WI38 (cell line): ENCODE data around the gene LHFPL6.

Source experiments
- H3K4me3 ChIP-seq: 2 replicates; pipeline ENCODE4 v1.5.1; 2011; ENCODE audit warnings: low read depth, mild to moderate bottlenecking, control low read depth, low read length
- TF ChIP-seq, protein P1 (sequence below): IDR thresholded peaks from 2 replicates; pipeline ENCODE4 v1.5.1; 2012; ENCODE audit warnings: low read depth, mild to moderate bottlenecking, control low read depth, low read length

The LHFPL6 gene

DNA sequence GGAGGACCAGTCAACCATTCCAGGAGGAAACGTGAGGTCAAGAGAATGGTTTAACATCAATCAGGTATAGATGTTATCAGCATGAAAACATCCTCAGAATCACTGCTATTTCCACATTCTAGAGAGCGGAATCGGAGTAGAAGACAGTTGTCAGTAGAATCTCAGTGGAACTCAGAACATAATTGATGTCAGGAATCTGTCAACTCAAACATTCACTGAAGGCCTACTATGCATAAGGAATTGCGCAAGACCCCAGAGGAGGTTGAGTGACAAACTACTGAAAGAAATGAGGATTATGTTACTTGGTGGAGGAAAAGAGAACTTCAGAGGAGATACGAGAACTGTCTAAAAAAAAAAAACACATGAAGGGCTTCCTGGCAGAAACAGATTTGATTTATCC, 97.8 kb downstream of the LHFPL6 start:
- no peak overlapping the region for H3K4me3 ChIP-seq
- TF ChIP-seq, protein P1, sequence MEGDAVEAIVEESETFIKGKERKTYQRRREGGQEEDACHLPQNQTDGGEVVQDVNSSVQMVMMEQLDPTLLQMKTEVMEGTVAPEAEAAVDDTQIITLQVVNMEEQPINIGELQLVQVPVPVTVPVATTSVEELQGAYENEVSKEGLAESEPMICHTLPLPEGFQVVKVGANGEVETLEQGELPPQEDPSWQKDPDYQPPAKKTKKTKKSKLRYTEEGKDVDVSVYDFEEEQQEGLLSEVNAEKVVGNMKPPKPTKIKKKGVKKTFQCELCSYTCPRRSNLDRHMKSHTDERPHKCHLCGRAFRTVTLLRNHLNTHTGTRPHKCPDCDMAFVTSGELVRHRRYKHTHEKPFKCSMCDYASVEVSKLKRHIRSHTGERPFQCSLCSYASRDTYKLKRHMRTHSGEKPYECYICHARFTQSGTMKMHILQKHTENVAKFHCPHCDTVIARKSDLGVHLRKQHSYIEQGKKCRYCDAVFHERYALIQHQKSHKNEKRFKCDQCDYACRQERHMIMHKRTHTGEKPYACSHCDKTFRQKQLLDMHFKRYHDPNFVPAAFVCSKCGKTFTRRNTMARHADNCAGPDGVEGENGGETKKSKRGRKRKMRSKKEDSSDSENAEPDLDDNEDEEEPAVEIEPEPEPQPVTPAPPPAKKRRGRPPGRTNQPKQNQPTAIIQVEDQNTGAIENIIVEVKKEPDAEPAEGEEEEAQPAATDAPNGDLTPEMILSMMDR: no peak

DNA sequence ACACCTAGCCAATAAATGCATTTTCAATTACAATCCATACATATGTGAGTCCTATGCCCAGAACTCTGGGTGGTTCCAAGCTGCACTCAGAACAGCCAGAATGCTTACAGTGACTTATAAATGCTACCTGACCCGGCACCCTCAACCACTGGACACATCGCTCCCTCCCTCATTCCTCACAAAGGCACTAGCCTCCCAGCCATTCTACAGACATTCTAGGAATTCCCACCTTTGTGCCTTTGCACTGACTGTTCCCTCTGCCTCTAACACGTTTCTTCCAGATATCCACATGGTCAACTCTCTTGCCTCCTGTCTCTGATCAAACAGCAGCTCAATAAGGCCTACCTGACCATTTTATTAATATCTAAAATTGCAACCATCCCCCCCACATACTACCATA, 99.9 kb downstream of the LHFPL6 start:
- TF ChIP-seq, protein P1: no peak
- H3K4me3 ChIP-seq: no peak overlapping the region

DNA sequence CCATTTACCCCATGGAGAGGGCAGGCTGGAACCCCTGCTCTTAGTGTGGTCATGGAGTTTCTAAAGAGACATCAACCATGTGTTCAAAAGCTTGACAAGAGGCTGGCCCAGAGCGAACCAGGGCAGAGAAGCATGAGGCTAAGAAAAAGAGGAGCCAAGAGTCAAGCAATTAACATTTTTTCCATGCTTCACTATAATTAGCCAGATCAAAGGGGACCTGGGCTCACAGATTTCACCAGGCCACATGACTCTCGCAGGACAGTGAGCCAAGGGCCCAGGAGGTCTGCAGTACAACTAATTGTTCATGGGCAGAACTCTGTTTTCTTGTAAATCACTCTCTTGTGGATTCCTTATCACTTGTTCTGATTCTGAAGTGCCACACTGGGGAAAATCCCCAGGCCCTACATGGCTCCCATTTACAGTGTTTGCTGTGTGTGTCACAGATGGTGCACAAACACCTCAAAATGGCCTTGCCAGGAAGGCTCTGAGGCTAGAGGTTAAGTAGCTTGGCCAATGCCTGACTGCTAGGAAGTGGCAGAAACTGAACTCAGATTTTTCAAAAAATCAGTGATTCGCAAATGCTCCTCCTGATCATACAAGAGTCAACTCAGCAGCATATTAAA, 101.2 kb downstream of the LHFPL6 start:
- H3K4me3 ChIP-seq: no peak overlapping the region
- TF ChIP-seq, protein P1: no peak

DNA sequence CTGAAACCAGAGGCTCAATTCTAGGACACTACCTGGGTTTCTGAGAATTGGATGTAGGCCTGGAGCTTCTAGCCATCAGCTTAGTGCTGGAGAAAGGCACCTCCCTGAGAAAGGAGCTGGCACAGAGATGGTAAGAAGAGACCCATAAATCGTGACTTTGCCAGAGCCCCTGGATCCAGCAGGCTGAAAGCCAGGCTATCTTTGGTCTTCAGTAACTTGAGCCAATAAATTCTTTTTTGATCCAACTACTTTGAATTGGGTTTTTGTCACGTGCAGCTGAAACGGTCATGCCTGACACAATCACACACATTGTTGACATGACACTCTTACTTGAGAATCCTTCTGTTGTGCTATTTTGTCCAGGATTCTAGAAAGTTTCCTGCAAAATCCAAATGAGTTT, 103.4 kb downstream of the LHFPL6 start:
- H3K4me3 ChIP-seq: no peak overlapping the region
- TF ChIP-seq, protein P1: no peak

DNA sequence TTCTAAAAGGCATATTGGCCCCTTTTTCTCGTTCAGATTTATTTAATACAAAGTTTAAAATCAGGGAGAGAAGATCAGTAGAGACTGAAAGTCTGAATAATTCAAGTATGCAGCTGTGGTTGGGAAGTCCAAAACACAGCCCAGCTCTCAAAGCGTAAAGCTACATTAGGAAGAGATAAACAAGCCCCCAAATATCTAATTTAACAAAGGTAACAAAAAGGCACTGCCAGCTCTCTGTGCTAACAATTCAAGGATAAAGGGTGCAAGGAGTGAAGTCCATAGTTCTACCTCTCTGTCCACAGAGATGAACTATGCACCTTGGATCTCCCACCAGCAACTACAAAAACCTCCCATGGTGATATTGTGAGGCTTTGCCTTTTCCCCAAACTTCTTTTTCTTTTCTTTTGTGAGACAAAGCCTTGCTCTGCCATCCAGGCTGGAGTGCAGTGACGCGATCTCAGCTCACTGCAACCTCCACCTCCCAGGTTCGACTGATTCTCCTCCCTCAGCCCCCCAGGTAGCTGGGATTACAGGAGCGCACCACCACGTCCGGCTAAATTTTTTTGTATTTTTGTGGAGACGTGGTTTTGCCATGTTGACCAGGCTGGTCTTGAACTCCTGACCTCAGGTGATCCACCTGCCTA, 104.4 kb downstream of the LHFPL6 start:
- TF ChIP-seq, protein P1: no peak
- H3K4me3 ChIP-seq: no peak overlapping the region

DNA sequence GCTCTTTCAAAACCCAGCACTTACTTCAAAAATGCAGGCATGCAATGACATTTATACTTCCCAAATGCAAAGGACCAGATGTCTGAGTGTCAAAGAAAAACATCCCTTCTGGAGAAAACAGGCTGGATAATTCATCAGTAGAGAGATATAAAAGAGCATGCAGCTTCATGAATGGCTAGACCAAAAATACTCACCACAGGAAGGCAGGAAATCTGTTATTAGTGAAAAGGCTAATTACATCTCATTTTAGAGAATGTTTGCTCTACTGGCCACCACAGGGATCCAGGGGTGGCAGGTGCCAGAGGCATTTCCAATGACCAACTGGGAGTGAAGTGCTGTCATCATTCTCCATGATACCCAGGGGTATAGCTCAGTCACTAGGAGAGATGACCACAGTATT, 106.5 kb downstream of the LHFPL6 start:
- H3K4me3 ChIP-seq: no peak overlapping the region

DNA sequence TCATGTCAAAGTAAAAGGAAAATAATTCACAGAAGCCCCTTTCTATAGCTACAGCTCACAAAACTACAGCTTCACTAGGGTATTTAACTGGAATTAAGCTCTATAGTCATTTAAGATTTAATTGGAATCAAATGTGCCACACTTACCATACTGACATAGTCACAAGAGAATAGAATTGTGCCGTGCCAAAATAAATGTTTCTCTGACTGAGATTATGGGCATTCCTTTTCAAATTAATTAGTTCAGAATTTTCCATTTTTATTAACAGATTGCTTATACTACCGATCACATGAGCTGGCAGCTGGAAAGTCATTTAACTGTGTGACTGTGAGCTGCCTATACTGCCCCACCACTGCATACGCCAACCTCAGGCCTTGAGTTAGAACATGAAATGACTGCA, 108.4 kb downstream of the LHFPL6 start:
- TF ChIP-seq, protein P1: no peak
- H3K4me3 ChIP-seq: no peak overlapping the region

More for the DNA sequence above, 106.5 kb downstream of the LHFPL6 start:
- TF ChIP-seq, protein P1: no peak
